Lower lobe of right lung (tissue), 2 donors: ENCODE measurements around the gene PLA2G4E. TPM values are rescaled to one million over a fixed set of nuclear protein-coding genes. Genes with fewer than 3 reads are reported as not detected.

Source experiments
- ATAC-seq, 2 donors: fragments of 200-7000 bp; cut with Tn5 transposase; one replicate each; pipeline ENCODE4 v1.9.1; 2020 to 2022; ENCODE audit warnings: mild to moderate bottlenecking in 2 of 2, moderate library complexity in 2 of 2
- DNase-seq: peaks from one replicate; pipeline ENCODE4 v3.0.0-alpha.2; 2020
- H3K27ac ChIP-seq: fragments of 200-600 bp; one replicate; pipeline ENCODE4 v1.8.0; 2022
- H3K27me3 ChIP-seq: fragments of 200-600 bp; one replicate; pipeline ENCODE4 v1.8.0; 2022; ENCODE audit warnings: low read depth
- H3K36me3 ChIP-seq: fragments of 200-600 bp; one replicate; pipeline ENCODE4 v1.8.0; 2022; ENCODE audit warnings: mild to moderate bottlenecking
- H3K4me1 ChIP-seq: fragments of 200-600 bp; one replicate; pipeline ENCODE4 v1.8.0; 2022
- H3K4me3 ChIP-seq: fragments of 200-600 bp; one replicate; pipeline ENCODE4 v1.8.0; 2022; ENCODE audit warnings: mild to moderate bottlenecking
- H3K9me3 ChIP-seq: fragments of 200-600 bp; one replicate; pipeline ENCODE4 v1.8.0; 2022
- intact Hi-C: fragments of 100-400 bp; cut with DNase I; formaldehyde crosslinking; loops from one replicate; pipeline ENCODE4 v1.11.0; 2022
- total RNA-seq: library from RNA; stranded (reverse); fragmentation: NEBNext Ultra II Directional; extraction: Animal tissue kit (Norgen Biotek cat#: 25700); gene quantifications from one replicate; pipeline ENCODE4 v1.2.1, GENCODE V29; 2021
- TF ChIP-seq, protein P1 (sequence below): fragments of 200-600 bp; IDR thresholded peaks from one replicate; pipeline ENCODE4 v1.8.0; 2022; ENCODE audit warnings: antibody characterized with exemption, mild to moderate bottlenecking
- donor health status: DM: no; HTN: yes; CAD: no; lungs with severe emphysema.

Gene PLA2G4E
- total RNA-seq, 1 donor from 2014 or later: 1.1 TPM

- Histone ChIP-seq H3K4me1 (peaks cover 92% of the 10 kb centered on the region), H3K9me3 (no peaks in the 10 kb centered on the region), H3K4me3 (no peak overlapping the region), H3K27ac (peak overlapping the region; percentile 77), H3K36me3 (peaks cover under 1% of the 10 kb centered on the region), H3K27me3 (no peaks in the 10 kb centered on the region)
- ATAC-seq (peak; percentile 58 to 63), DNase-seq (peak; percentile 54)
- intact Hi-C loops: no loop called here
- TF ChIP-seq, protein P1, sequence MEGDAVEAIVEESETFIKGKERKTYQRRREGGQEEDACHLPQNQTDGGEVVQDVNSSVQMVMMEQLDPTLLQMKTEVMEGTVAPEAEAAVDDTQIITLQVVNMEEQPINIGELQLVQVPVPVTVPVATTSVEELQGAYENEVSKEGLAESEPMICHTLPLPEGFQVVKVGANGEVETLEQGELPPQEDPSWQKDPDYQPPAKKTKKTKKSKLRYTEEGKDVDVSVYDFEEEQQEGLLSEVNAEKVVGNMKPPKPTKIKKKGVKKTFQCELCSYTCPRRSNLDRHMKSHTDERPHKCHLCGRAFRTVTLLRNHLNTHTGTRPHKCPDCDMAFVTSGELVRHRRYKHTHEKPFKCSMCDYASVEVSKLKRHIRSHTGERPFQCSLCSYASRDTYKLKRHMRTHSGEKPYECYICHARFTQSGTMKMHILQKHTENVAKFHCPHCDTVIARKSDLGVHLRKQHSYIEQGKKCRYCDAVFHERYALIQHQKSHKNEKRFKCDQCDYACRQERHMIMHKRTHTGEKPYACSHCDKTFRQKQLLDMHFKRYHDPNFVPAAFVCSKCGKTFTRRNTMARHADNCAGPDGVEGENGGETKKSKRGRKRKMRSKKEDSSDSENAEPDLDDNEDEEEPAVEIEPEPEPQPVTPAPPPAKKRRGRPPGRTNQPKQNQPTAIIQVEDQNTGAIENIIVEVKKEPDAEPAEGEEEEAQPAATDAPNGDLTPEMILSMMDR: no peak
Measured at GRCh38 chr15:41934843-41935242, 86.0 kb downstream of the PLA2G4E start.

- H3K4me3 ChIP-seq: no peak overlapping the region
- no peaks in the 10 kb centered on the region for H3K36me3 ChIP-seq
- intact Hi-C loops: no loop called here
- no peaks in the 10 kb centered on the region for H3K27me3 ChIP-seq
- peaks cover 98% of the 10 kb centered on the region for H3K4me1 ChIP-seq
- no peak for DNase-seq
- H3K9me3 ChIP-seq: no peaks in the 10 kb centered on the region
- TF ChIP-seq, protein P1: no peak
- ATAC-seq: peak in 1 of 2 donors; percentile 29
- peak overlapping the region; percentile 77 for H3K27ac ChIP-seq
Measured at GRCh38 chr15:41933771-41934170, 87.1 kb downstream of the PLA2G4E start.

DNA sequence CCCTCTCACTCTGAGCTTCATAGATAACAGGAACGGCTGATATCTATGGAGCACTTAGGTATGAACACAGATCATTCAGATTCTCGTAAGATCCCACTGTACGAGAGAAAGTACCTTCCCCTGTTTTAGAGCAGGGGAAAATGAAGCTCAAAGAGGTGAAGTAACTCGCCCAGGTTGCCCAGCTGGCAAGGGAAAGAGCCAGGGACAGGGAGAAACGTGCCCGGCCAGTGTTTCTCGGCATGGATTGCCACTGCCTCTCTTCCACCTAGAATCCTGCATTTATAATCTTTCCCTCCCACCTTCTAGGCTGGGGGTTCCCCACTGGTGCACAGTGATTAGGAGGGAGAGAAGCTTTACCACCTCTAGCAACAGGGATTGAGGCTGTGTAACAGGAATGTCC is 87.5 kb downstream of the PLA2G4E start:
- ATAC-seq: no peak
- H3K4me1 ChIP-seq: peaks cover 98% of the 10 kb centered on the region
- H3K27ac ChIP-seq: peak overlapping the region; percentile 77
- DNase-seq: no peak
- H3K4me3 ChIP-seq: no peak overlapping the region
- intact Hi-C loops: no loop called here
- no peaks in the 10 kb centered on the region for H3K36me3 ChIP-seq
- TF ChIP-seq, protein P1: no peak
- no peaks in the 10 kb centered on the region for H3K9me3 ChIP-seq
- H3K27me3 ChIP-seq: no peaks in the 10 kb centered on the region

DNA sequence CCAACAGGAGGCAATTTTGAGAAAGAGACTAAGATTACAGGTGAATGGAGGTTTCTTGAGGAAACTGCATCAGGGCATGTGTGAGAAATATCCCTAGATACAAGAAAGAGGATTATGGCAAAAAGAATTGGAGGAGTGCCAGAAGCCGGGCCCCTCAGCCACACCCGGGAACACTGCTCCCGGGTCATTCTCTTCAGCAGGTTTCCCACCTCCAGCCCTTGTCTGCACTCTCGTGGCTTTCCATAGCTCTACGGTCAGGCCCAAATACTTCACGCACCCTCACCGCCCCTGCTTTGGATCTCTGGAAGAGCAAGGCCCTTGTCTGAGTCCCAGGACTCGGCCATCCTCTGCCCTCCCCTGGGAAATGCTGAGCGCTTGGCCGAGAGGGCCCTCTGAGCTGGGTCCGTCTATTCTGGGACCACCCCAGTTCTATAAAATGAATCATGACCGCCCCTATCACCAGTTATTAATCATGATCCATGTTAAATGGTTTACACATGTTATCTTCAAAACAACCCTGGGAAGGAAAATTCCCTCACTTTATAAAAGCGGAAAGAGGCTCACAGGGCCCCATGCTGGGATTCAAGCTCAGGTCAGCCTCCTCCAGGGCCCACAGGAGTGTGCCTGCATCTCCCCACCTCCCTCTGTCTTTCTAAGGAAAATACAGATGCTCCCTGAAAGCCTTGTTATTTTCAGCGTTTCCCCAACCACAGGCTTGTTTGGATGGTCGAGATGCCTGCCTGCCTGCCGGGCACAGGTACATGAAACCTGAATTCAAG is 88.1 kb downstream of the PLA2G4E start:
- no peak overlapping the region for H3K4me3 ChIP-seq
- intact Hi-C loops: no loop called here
- ATAC-seq (no peak), DNase-seq (no peak)
- peak overlapping the region; percentile 77 for H3K27ac ChIP-seq
- no peaks in the 10 kb centered on the region for H3K9me3 ChIP-seq
- no peaks in the 10 kb centered on the region for H3K27me3 ChIP-seq
- TF ChIP-seq, protein P1: no peak
- no peaks in the 10 kb centered on the region for H3K36me3 ChIP-seq
- peaks cover 98% of the 10 kb centered on the region for H3K4me1 ChIP-seq

DNA sequence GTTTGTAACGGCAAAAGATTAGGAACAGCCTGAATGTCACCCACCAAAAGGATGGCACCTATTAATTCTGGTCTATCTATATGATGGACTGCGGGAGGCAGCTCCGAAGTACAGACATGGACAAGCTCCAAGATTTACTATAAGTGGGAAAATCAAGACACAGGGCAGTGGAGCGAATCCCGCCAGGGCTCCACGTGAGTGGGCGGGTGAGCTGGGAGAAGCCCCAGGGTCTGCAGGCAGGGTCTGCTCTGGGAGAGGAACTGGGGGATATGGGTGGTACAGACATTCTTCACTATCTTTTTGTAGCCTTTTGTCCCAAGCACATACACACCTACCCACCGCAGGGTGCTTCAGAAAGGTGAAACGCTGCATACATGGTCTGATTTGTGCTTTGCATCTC is 88.7 kb downstream of the PLA2G4E start:
- TF ChIP-seq, protein P1: no peak
- Histone ChIP-seq H3K4me3 (no peak overlapping the region), H3K36me3 (no peaks in the 10 kb centered on the region), H3K27me3 (no peaks in the 10 kb centered on the region), H3K4me1 (peaks cover 98% of the 10 kb centered on the region), H3K27ac (no peak overlapping the region), H3K9me3 (no peaks in the 10 kb centered on the region)
- intact Hi-C loops: no loop called here
- DNase-seq (no peak), ATAC-seq (no peak)

Other genes starting within 250 kb of the PLA2G4E start
- gene MAPKBP1, start 246.6 kb downstream of the PLA2G4E start, total RNA-seq: 17.0 TPM
- 24.3 TPM for gene JMJD7, start 192.9 kb downstream of the PLA2G4E start, total RNA-seq
- gene PLA2G4B, start 182.2 kb downstream of the PLA2G4E start, total RNA-seq: 13.8 TPM
- 2.1 TPM for gene SPTBN5, start 127.0 kb downstream of the PLA2G4E start, total RNA-seq
- 35.0 TPM for gene EHD4, start 48.5 kb downstream of the PLA2G4E start, total RNA-seq
- not detected for gene PLA2G4D, start 73.5 kb upstream of the PLA2G4E start, total RNA-seq
- gene PLA2G4F, start 135.6 kb upstream of the PLA2G4E start, total RNA-seq: 99.0 TPM
- gene VPS39, start 187.3 kb upstream of the PLA2G4E start, total RNA-seq: 79.9 TPM